K562 (cell line): Measurements from ENCODE around the gene PTGES3. TPM values are rescaled to one million over a fixed set of nuclear protein-coding genes. Genes with fewer than 3 reads are reported as not detected.

ENCODE experiments used
- ATAC-seq: fragments of 200-7000 bp; cut with Tn5 transposase; 3 replicates; pipeline ENCODE4 v1.9.1; 2020; ENCODE audit warnings: moderate library complexity
- BruUV-seq: library from RNA; stranded (reverse); fragments of 400-500 nt; replicated peaks from 2 replicates; lab custom pipeline; 2021; lab: Mats Ljungman, UMichigan
- CTCF ChIA-PET: fragments of 300-600 bp; formaldehyde crosslinking; extraction: SDS; loops from one replicate; lab custom pipeline; 2021; ENCODE audit warnings: low intra/inter-chr PET ratio; lab: Yijun Ruan, JAX
- POLR2A ChIA-PET: fragments of 300-600, 350-650 bp; sonication (Branson Sonifier 250); formaldehyde crosslinking; extraction: SDS; loops from one replicate; lab custom pipeline; 2021; ENCODE audit warnings: antibody characterized with exemption, inconsistent platforms; lab: Yijun Ruan, JAX
- DNase-seq, 4 experiments: peaks; one replicate each; pipeline versions ENCODE4 v3.0.0 to v3.0.0-alpha.2; 2011 to 2018; ENCODE audit warnings: low spot score in 3 of 4, mixed read lengths in 3 of 4; ENCODE audit errors: extremely low read depth in 1 of 4
- FAIRE-seq: peaks from 2 replicates; lab custom pipeline; 2011; peaks lifted over from hg19 to GRCh38; lab: Jason Lieb, UNC
- H2AFZ ChIP-seq: 2 replicates; pipeline ENCODE4 v1.6.0; 2011; ENCODE audit warnings: low read depth, low read length, control low read depth, inconsistent platforms
- H3K27ac ChIP-seq: fragments of 200-600 bp; 3 replicates; pipeline ENCODE4 v1.8.0; 2011; ENCODE audit warnings: low read depth, mild to moderate bottlenecking, control low read depth, inconsistent platforms, low read length, moderate library complexity, mixed read lengths; ENCODE audit errors: extremely low read depth
- H3K27me3 ChIP-seq, 2 experiments: fragments of 300-600 bp in 1 of 2; 2 replicates in 1 of 2; 3 replicates in 1 of 2; pipeline versions ENCODE4 v1.6.0 to v1.8.0; 2011; ENCODE audit warnings: inconsistent platforms in 2 of 2, low read length in 2 of 2, mild to moderate bottlenecking in 1 of 2, mixed read lengths in 1 of 2, moderate library complexity in 1 of 2; ENCODE audit not compliant: control insufficient read depth in 2 of 2, insufficient read depth in 2 of 2
- H3K36me3 ChIP-seq: fragments of 300-600 bp; 3 replicates; pipeline ENCODE4 v1.8.0; 2011; ENCODE audit warnings: mild to moderate bottlenecking, low read length, inconsistent platforms; ENCODE audit not compliant: control insufficient read depth, insufficient read depth
- H3K4me1 ChIP-seq, 2 experiments: fragments of 200-600 bp in 1 of 2; replicated peaks in 1 of 2; 2 replicates in 1 of 2; 3 replicates in 1 of 2; pipeline versions ENCODE4 v1.5.1 to v1.8.0; 2011; ENCODE audit warnings: inconsistent platforms in 2 of 2, low read length in 2 of 2, mild to moderate bottlenecking in 1 of 2, mixed read lengths in 1 of 2, moderate library complexity in 1 of 2; ENCODE audit not compliant: control insufficient read depth in 2 of 2, insufficient read depth in 2 of 2
- H3K4me2 ChIP-seq: 2 replicates; pipeline ENCODE4 v1.6.1; 2011; ENCODE audit warnings: low read length, control low read depth, inconsistent platforms, mixed read lengths; ENCODE audit not compliant: insufficient read depth
- H3K4me3 ChIP-seq: fragments of 200-600 bp; sonication (generic), shearing (Covaris generic); 2 replicates; pipeline ENCODE4 v1.5.1; 2016; ENCODE audit warnings: control low read depth, inconsistent platforms
- H3K79me2 ChIP-seq: fragments of 200-600 bp; 3 replicates; pipeline ENCODE4 v1.8.0; 2011; ENCODE audit warnings: low read length, inconsistent platforms; ENCODE audit not compliant: control insufficient read depth, insufficient read depth
- H3K9ac ChIP-seq, 2 experiments: 2 replicates each; pipeline versions ENCODE4 v1.6.0 to v1.6.1; 2011; ENCODE audit warnings: low read depth in 2 of 2, low read length in 2 of 2, control low read depth in 1 of 2, inconsistent platforms in 1 of 2, mild to moderate bottlenecking in 1 of 2, mixed read lengths in 1 of 2; ENCODE audit not compliant: insufficient read depth in 1 of 2
- H3K9me1 ChIP-seq: one replicate; pipeline ENCODE4 v1.6.0; 2011; ENCODE audit warnings: inconsistent platforms, mild to moderate bottlenecking, low read length, moderate library complexity; ENCODE audit not compliant: control insufficient read depth, insufficient read depth
- H3K9me3 ChIP-seq: replicated peaks from 2 replicates; pipeline ENCODE4 v1.5.1; 2011; ENCODE audit warnings: low read depth, low read length, inconsistent platforms; ENCODE audit not compliant: control insufficient read depth, insufficient read depth
- H4K20me1 ChIP-seq: replicated peaks from 2 replicates; pipeline ENCODE4 v1.6.1; 2011; ENCODE audit warnings: low read length, inconsistent platforms, mixed read lengths; ENCODE audit not compliant: control insufficient read depth, insufficient read depth
- CHD2 ChIP-seq: IDR thresholded peaks from 2 replicates; pipeline ENCODE4 v1.6.1; 2011; ENCODE audit warnings: low read depth, low read length
- CREBBP ChIP-seq: IDR thresholded peaks from one replicate; pipeline ENCODE4 v1.6.1; 2012; ENCODE audit warnings: low read depth, mild to moderate bottlenecking, control low read depth, inconsistent platforms, low read length
- RAD51 ChIP-seq: fragments of 450-650 bp; IDR thresholded peaks from 2 replicates; pipeline ENCODE4 v1.7.1; 2016; ENCODE audit warnings: low read depth, mild to moderate bottlenecking, borderline replicate concordance
- ZNF212 ChIP-seq: fragments of 450-650 bp; formaldehyde crosslinking; IDR thresholded peaks from 2 replicates; pipeline ENCODE4 v1.4.0; 2020; ENCODE audit warnings: mild to moderate bottlenecking
- ZNF347 ChIP-seq: fragments of 450-650 bp; formaldehyde crosslinking; IDR thresholded peaks from 2 replicates; pipeline ENCODE4 v1.4.0; 2020; ENCODE audit warnings: low read depth, mild to moderate bottlenecking, moderate library complexity
- ZNF551 ChIP-seq: fragments of 250-450 bp; sonication (Bioruptor Pico); IDR thresholded peaks from 2 replicates; pipeline ENCODE4 v1.5.0; 2021; ENCODE audit warnings: mild to moderate bottlenecking, moderate library complexity
- WGBS: fragments of 100-300 bp; shearing (Covaris generic); methylation state at CpG from one replicate; pipeline ENCODE4 v1.1.6; 2016; ENCODE audit warnings: low coverage, mixed read lengths; ENCODE audit not compliant: insufficient coverage; ENCODE audit errors: missing lambda C conversion rate; 5-methylcytosine and 5-hydroxymethylcytosine counted together
- in situ Hi-C: fragments of 300-500 bp; cut with MboI; formaldehyde crosslinking; loops from 4 replicates; pipeline ENCODE4 v1.15.0; 2018; ENCODE audit warnings: inconsistent platforms, mixed read lengths
- intact Hi-C: fragments of 100-400 bp; cut with micrococcal nuclease; formaldehyde crosslinking; loops from 2 replicates; pipeline ENCODE4 v1.14.2; 2022
- polyA plus RNA-seq, 8 experiments: library from polyadenylated mRNA; depleted of rRNA in 4 of 8; stranded (reverse) in 5 of 8; unstranded in 3 of 8; fragments of >200 nt; fragmentation: Nextera tagmentation in 2 of 8; fragmentation: Illumina TruSeq in 1 of 8; extraction: Ambion mirVana in 2 of 8; extraction: Trizol in 1 of 8; gene quantifications; 2 replicates each; pipeline versions ENCODE4 v1.2.1 to v1.2.3, GENCODE V29; 2011 to 2014; ENCODE audit warnings: inconsistent platforms in 1 of 8, missing spikeins in 1 of 8
- total RNA-seq, 7 experiments: library from RNA; depleted of rRNA in 6 of 7; stranded (reverse); fragments of >200 nt in 6 of 7; fragmentation: Illumina TruSeq in 2 of 7; extraction: Trizol in 2 of 7; gene quantifications; 2 replicates each; pipeline versions ENCODE4 v1.2.1 to v1.2.3, GENCODE V29; 2011 to 2021; ENCODE audit warnings: low replicate concordance in 1 of 7
- TF ChIP-seq, protein P1 (sequence below): fragments of 250-450 bp; sonication (Bioruptor Pico); IDR thresholded peaks from 2 replicates; pipeline ENCODE4 v1.4.0; 2020
- TF ChIP-seq, protein P2 (sequence below): fragments of 450-650 bp; formaldehyde crosslinking; conservative IDR thresholded peaks from 2 replicates; pipeline ENCODE4 v1.4.0; 2022; ENCODE audit warnings: mild to moderate bottlenecking, missing genetic modification characterization

PTGES3 gene
- total and polyA plus RNA-seq, 9 of the 15 experiments (the other 6 are each of a cell fraction or from before 2014, with no cell fraction given): 163 to 501 (median 213) TPM

DNA sequence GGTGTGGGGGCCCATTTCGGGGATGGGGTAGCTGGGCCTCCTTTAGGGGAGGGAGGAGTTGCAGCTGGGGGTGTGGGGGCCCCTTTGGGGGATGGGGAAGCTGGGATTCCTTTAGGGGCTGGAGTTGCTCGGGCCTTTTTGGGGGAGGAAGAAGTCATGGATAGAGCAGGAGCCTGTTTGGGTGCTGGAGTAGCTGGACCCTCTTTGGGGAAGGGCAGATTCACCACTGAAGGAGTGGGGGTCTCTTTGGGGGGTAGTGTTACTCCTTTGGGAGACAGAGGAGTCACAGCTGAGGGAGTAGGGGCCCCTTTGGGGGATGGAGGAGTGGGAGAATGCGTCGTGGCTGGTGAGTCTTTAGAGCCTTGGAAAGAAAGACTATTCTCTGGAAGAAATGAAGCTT is 30.6 kb upstream of the PTGES3 start:
- H3K4me1 ChIP-seq: peaks cover 28 to 44% of the 10 kb centered on the region in 2 experiments
- no peak for FAIRE-seq
- TF ChIP-seq CHD2 (no peak), ZNF212 (CRISPR knock-in tag) (no peak), CREBBP (no peak), ZNF347 (CRISPR knock-in tag) (no peak), RAD51 (no peak), ZNF551 (CRISPR knock-in tag) (no peak)
- TF ChIP-seq, protein P1, sequence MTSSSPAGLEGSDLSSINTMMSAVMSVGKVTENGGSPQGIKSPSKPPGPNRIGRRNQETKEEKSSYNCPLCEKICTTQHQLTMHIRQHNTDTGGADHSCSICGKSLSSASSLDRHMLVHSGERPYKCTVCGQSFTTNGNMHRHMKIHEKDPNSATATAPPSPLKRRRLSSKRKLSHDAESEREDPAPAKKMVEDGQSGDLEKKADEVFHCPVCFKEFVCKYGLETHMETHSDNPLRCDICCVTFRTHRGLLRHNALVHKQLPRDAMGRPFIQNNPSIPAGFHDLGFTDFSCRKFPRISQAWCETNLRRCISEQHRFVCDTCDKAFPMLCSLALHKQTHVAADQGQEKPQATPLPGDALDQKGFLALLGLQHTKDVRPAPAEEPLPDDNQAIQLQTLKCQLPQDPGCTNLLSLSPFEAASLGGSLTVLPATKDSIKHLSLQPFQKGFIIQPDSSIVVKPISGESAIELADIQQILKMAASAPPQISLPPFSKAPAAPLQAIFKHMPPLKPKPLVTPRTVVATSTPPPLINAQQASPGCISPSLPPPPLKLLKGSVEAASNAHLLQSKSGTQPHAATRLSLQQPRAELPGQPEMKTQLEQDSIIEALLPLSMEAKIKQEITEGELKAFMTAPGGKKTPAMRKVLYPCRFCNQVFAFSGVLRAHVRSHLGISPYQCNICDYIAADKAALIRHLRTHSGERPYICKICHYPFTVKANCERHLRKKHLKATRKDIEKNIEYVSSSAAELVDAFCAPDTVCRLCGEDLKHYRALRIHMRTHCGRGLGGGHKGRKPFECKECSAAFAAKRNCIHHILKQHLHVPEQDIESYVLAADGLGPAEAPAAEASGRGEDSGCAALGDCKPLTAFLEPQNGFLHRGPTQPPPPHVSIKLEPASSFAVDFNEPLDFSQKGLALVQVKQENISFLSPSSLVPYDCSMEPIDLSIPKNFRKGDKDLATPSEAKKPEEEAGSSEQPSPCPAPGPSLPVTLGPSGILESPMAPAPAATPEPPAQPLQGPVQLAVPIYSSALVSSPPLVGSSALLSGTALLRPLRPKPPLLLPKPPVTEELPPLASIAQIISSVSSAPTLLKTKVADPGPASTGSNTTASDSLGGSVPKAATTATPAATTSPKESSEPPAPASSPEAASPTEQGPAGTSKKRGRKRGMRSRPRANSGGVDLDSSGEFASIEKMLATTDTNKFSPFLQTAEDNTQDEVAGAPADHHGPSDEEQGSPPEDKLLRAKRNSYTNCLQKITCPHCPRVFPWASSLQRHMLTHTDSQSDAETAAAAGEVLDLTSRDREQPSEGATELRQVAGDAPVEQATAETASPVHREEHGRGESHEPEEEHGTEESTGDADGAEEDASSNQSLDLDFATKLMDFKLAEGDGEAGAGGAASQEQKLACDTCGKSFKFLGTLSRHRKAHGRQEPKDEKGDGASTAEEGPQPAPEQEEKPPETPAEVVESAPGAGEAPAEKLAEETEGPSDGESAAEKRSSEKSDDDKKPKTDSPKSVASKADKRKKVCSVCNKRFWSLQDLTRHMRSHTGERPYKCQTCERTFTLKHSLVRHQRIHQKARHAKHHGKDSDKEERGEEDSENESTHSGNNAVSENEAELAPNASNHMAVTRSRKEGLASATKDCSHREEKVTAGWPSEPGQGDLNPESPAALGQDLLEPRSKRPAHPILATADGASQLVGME (CRISPR knock-in tag): no peak
- TF ChIP-seq, protein P2, sequence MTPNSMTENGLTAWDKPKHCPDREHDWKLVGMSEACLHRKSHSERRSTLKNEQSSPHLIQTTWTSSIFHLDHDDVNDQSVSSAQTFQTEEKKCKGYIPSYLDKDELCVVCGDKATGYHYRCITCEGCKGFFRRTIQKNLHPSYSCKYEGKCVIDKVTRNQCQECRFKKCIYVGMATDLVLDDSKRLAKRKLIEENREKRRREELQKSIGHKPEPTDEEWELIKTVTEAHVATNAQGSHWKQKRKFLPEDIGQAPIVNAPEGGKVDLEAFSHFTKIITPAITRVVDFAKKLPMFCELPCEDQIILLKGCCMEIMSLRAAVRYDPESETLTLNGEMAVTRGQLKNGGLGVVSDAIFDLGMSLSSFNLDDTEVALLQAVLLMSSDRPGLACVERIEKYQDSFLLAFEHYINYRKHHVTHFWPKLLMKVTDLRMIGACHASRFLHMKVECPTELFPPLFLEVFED: no peak
- TF ChIP-seq, all 486 proteins: peak for 0
- no TSS peak for BruUV-seq
- DNase-seq (peak in 2 of 4 experiments; percentile 34 to 35), ATAC-seq (no peak)
- Histone ChIP-seq H3K4me2 (no peak overlapping the region), H3K4me3 (no peak overlapping the region), H3K79me2 (peaks cover 92% of the 10 kb centered on the region), H3K9ac (peak overlapping the region; percentile 13 to 18; a peak in 1 of 4 replicates), H3K9me3 (no peaks in the 10 kb centered on the region), H3K9me1 (peaks cover 36% of the 10 kb centered on the region), H2AFZ (no peak overlapping the region), H3K27me3 (no peaks in the 10 kb centered on the region), H3K36me3 (peaks cover 96% of the 10 kb centered on the region), H4K20me1 (peaks cover 73% of the 10 kb centered on the region), H3K27ac (peak overlapping the region; percentile 33; the same call in 1 of the 3 replicates)
- in situ Hi-C loops (no loop called here), intact Hi-C loops (no loop called here)
- ChIA-PET POLR2A (interaction anchor here (0.6 to 4.6 kb wide), 5 partner anchors 8 to 302 kb away, joined by 3 to 32 read pairs (median 5); partner anchors contain the start of gene ATP5F1B), CTCF (no interaction called here)
- 75% methylated on average over 2 of the region's 4 CpGs for WGBS
